Activated CD4-positive, alpha-beta T cell treated with anti-CD3 and anti-CD28 coated beads for 36 hours (primary cell): ENCODE measurements around the gene CNGA4. TPM values are rescaled to one million over a fixed set of nuclear protein-coding genes. Genes with fewer than 3 reads are reported as not detected.
A peak's percentile ranks its signal among the peaks of the same experiment; 100 is the strongest.
"Not testable (repeated sequence)": the region's sequence is repeated elsewhere in the genome, so short reads cannot be mapped to it uniquely, and the experiment has no call there.

ENCODE experiments used
- ATAC-seq: fragments of 200-7000 bp; cut with Tn5 transposase; one replicate; pipeline ENCODE4 v1.10.0; 2021; ENCODE audit warnings: mild to moderate bottlenecking, moderate library complexity
- CTCF ChIA-PET: fragments of 350-600 bp; sonication (Branson Sonifier 250); formaldehyde crosslinking; loops from one replicate; lab custom pipeline; 2021; ENCODE audit warnings: antibody characterized with exemption; lab: Charles Lee
- POLR2A ChIA-PET: fragments of 350-600 bp; sonication (Branson Sonifier 250); formaldehyde crosslinking; loops from one replicate; lab custom pipeline; 2021; ENCODE audit warnings: antibody characterized with exemption, inconsistent platforms; lab: Charles Lee
- DNase-seq: peaks from one replicate; pipeline ENCODE4 v3.0.0-alpha.2; 2020
- H3K27ac Mint-ChIP-seq: one replicate; pipeline ENCODE4 v1.8.0; 2021; ENCODE audit warnings: mixed read lengths
- H3K27me3 Mint-ChIP-seq: one replicate; pipeline ENCODE4 v1.8.0; 2021; ENCODE audit warnings: mixed read lengths
- H3K36me3 Mint-ChIP-seq: one replicate; pipeline ENCODE4 v1.8.0; 2021; ENCODE audit warnings: low read depth, mixed read lengths
- H3K4me1 Mint-ChIP-seq: one replicate; pipeline ENCODE4 v1.8.0; 2021; ENCODE audit warnings: mixed read lengths
- H3K4me3 Mint-ChIP-seq: one replicate; pipeline ENCODE4 v1.8.0; 2021; ENCODE audit warnings: mild to moderate bottlenecking, moderate library complexity, mixed read lengths
- H3K9me3 Mint-ChIP-seq: one replicate; pipeline ENCODE4 v1.8.0; 2021; ENCODE audit warnings: low read depth, mixed read lengths
- intact Hi-C, 2 experiments: fragments of 100-400 bp; cut with DNase I in 1 of 2; cut with micrococcal nuclease in 1 of 2; formaldehyde crosslinking; loops; one replicate each; pipeline versions ENCODE4 v1.14.2 to v1.15.1; 2022 to 2024; cut with DNase I, micrococcal nuclease
- total RNA-seq, 2 experiments: library from RNA; stranded (reverse); gene quantifications; one replicate each; pipeline ENCODE4 v1.2.3, GENCODE V29; 2021

CNGA4 gene
- total RNA-seq, 2 experiments from 2014 or later = 0.21 to 0.25 TPM

GRCh38 chr11:6241316-6241715 is 2.4 kb downstream of the CNGA4 start:
- H3K9me3 Mint-ChIP-seq = no peaks in the 10 kb centered on the region
- ATAC-seq = no peak
- no peak for DNase-seq
- no peak overlapping the region for H3K27ac Mint-ChIP-seq
- H3K36me3 Mint-ChIP-seq = no peaks in the 10 kb centered on the region
- intact Hi-C loops = no loop called here
- H3K4me3 Mint-ChIP-seq = no peak overlapping the region
- ChIA-PET POLR2A (no interaction called here), CTCF (interaction anchor here (3.5 kb wide), 1 partner anchor 10 kb away, joined by 23 read pairs; no protein-coding TSS in a partner anchor)
- peaks cover 6% of the 10 kb centered on the region for H3K27me3 Mint-ChIP-seq
- H3K4me1 Mint-ChIP-seq = no peaks in the 10 kb centered on the region

- POLR2A ChIA-PET = no interaction called here
- H3K4me3 Mint-ChIP-seq = no peak overlapping the region
Measured at GRCh38 chr11:6245536-6245935, 6.6 kb downstream of the CNGA4 start.

GRCh38 chr11:6248248-6248647 is 9.4 kb downstream of the CNGA4 start:
- Mint-ChIP-seq H3K4me3 (no peak overlapping the region), H3K9me3 (no peaks in the 10 kb centered on the region), H3K27ac (no peak overlapping the region), H3K4me1 (no peaks in the 10 kb centered on the region), H3K36me3 (no peaks in the 10 kb centered on the region), H3K27me3 (peaks cover 5% of the 10 kb centered on the region)
- no peak for DNase-seq
- no peak for ATAC-seq
- intact Hi-C loops = no loop called here
- ChIA-PET POLR2A (no interaction called here), CTCF (interaction anchor here (4.5 to 5.7 kb wide), 3 partner anchors 67 to 114 kb away, joined by 20 to 78 read pairs (median 78); no protein-coding TSS in a partner anchor)

More at GRCh38 chr11:6245536-6245935, 6.6 kb downstream of the CNGA4 start:
- intact Hi-C loops = no loop called here
- Mint-ChIP-seq H3K27me3 (peaks cover 6% of the 10 kb centered on the region), H3K4me1 (no peaks in the 10 kb centered on the region), H3K9me3 (no peaks in the 10 kb centered on the region), H3K36me3 (no peaks in the 10 kb centered on the region), H3K27ac (no peak overlapping the region)
- ATAC-seq (no peak), DNase-seq (no peak)
- CTCF ChIA-PET = no interaction called here

GRCh38 chr11:6248897-6249296 is 10.0 kb downstream of the CNGA4 start:
- ATAC-seq, intact Hi-C loops, H3K36me3 Mint-ChIP-seq, H3K9me3 Mint-ChIP-seq, H3K4me3 Mint-ChIP-seq, POLR2A ChIA-PET, H3K27ac Mint-ChIP-seq, DNase-seq, H3K27me3 Mint-ChIP-seq, H3K4me1 Mint-ChIP-seq: not testable (repeated sequence)
- CTCF ChIA-PET = interaction anchor here (0.7 to 5.7 kb wide), 4 partner anchors 67 to 387 kb away, joined by 3 to 78 read pairs (median 49); no protein-coding TSS in a partner anchor

- no peak overlapping the region for H3K4me3 Mint-ChIP-seq
- no peak for DNase-seq
- H3K27ac Mint-ChIP-seq = no peak overlapping the region
- no peaks in the 10 kb centered on the region for H3K4me1 Mint-ChIP-seq
- ATAC-seq = no peak
- H3K27me3 Mint-ChIP-seq = no peaks in the 10 kb centered on the region
- H3K36me3 Mint-ChIP-seq = no peaks in the 10 kb centered on the region
- intact Hi-C loops = no loop called here
- ChIA-PET POLR2A (no interaction called here), CTCF (interaction anchor here (0.5 to 5.7 kb wide), 22 partner anchors 8 to 821 kb away, joined by 3 to 78 read pairs (median 6); partner anchors contain the start of genes CCKBR and FHIP1B)
- H3K9me3 Mint-ChIP-seq = no peaks in the 10 kb centered on the region
Measured at GRCh38 chr11:6249770-6250555, 11.1 kb downstream of the CNGA4 start.

- DNase-seq (peak; percentile 77), ATAC-seq (peak; percentile 86)
- CTCF ChIA-PET = interaction anchor here (0.6 to 5.7 kb wide), 32 partner anchors 9 to 455 kb away, joined by 3 to 78 read pairs (median 5); partner anchors contain the start of genes CCKBR and FHIP1B
- H3K36me3 Mint-ChIP-seq = no peaks in the 10 kb centered on the region
- no peaks in the 10 kb centered on the region for H3K4me1 Mint-ChIP-seq
- no peak overlapping the region for H3K27ac Mint-ChIP-seq
- POLR2A ChIA-PET = no interaction called here
- no peaks in the 10 kb centered on the region for H3K27me3 Mint-ChIP-seq
- intact Hi-C loops = loop anchor here (1.0 kb wide), 3 partner anchors 64 to 112 kb away; no protein-coding TSS in a partner anchor
- no peak overlapping the region for H3K4me3 Mint-ChIP-seq
- H3K9me3 Mint-ChIP-seq = no peaks in the 10 kb centered on the region
Measured at GRCh38 chr11:6251120-6251733, 12.3 kb downstream of the CNGA4 start.

- H3K4me3 Mint-ChIP-seq = no peak overlapping the region
- H3K27ac Mint-ChIP-seq = no peak overlapping the region
- no peaks in the 10 kb centered on the region for H3K27me3 Mint-ChIP-seq
- ATAC-seq = no peak
- H3K4me1 Mint-ChIP-seq = no peaks in the 10 kb centered on the region
- intact Hi-C loops = loop anchor here (1.0 to 2.0 kb wide), 4 partner anchors 63 to 111 kb away; partner anchors contain the start of gene CAVIN3 (in 1 of the 2)
- ChIA-PET POLR2A (no interaction called here), CTCF (interaction anchor here (0.6 to 5.7 kb wide), 18 partner anchors 9 to 497 kb away, joined by 3 to 78 read pairs (median 5); partner anchors contain the start of genes CCKBR and CNGA4)
- no peaks in the 10 kb centered on the region for H3K36me3 Mint-ChIP-seq
- no peak for DNase-seq
- H3K9me3 Mint-ChIP-seq = no peaks in the 10 kb centered on the region
Measured at GRCh38 chr11:6251990-6252473, 13.1 kb downstream of the CNGA4 start.

GRCh38 chr11:6253197-6253596 is 14.3 kb downstream of the CNGA4 start:
- Mint-ChIP-seq H3K4me1 (no peaks in the 10 kb centered on the region), H3K36me3 (no peaks in the 10 kb centered on the region), H3K27me3 (peaks cover 2% of the 10 kb centered on the region), H3K4me3 (no peak overlapping the region), H3K9me3 (no peaks in the 10 kb centered on the region), H3K27ac (no peak overlapping the region)
- intact Hi-C loops = loop anchor here in 1 of 2 experiments (2.0 kb wide), 1 partner anchor 68 kb away; the partner anchor contains the start of gene CAVIN3
- DNase-seq (no peak), ATAC-seq (peak; percentile 61)
- CTCF ChIA-PET = interaction anchor here (0.7 to 5.7 kb wide), 10 partner anchors 12 to 456 kb away, joined by 3 to 78 read pairs (median 8); partner anchors contain the start of gene CNGA4
- POLR2A ChIA-PET = no interaction called here

GRCh38 chr11:6258141-6258540 is 19.3 kb downstream of the CNGA4 start:
- Mint-ChIP-seq H3K27ac (no peak overlapping the region), H3K36me3 (no peaks in the 10 kb centered on the region), H3K27me3 (peaks cover 14% of the 10 kb centered on the region), H3K9me3 (no peaks in the 10 kb centered on the region), H3K4me1 (no peaks in the 10 kb centered on the region), H3K4me3 (no peak overlapping the region)
- ATAC-seq (no peak), DNase-seq (no peak)
- ChIA-PET POLR2A (no interaction called here), CTCF (no interaction called here)
- intact Hi-C loops = no loop called here

GRCh38 chr11:6258571-6259081 is 19.7 kb downstream of the CNGA4 start:
- ATAC-seq = peak; percentile 43
- DNase-seq = peak; percentile 34
- H3K4me3 Mint-ChIP-seq = peak overlapping the region; percentile 40
- intact Hi-C loops = no loop called here
- no peaks in the 10 kb centered on the region for H3K36me3 Mint-ChIP-seq
- POLR2A ChIA-PET = no interaction called here
- H3K4me1 Mint-ChIP-seq = no peaks in the 10 kb centered on the region
- no peaks in the 10 kb centered on the region for H3K9me3 Mint-ChIP-seq
- H3K27ac Mint-ChIP-seq = no peak overlapping the region
- H3K27me3 Mint-ChIP-seq = peaks cover 14% of the 10 kb centered on the region
- CTCF ChIA-PET = interaction anchor here (1.0 to 2.4 kb wide), 2 partner anchors 95 to 121 kb away, joined by 3 to 11 read pairs; no protein-coding TSS in a partner anchor

GRCh38 chr11:6260207-6260726 is 21.4 kb downstream of the CNGA4 start:
- DNase-seq (no peak), ATAC-seq (no peak)
- intact Hi-C loops = no loop called here
- Mint-ChIP-seq H3K27me3 (peaks cover 21% of the 10 kb centered on the region), H3K27ac (no peak overlapping the region), H3K9me3 (no peaks in the 10 kb centered on the region), H3K4me3 (no peak overlapping the region), H3K36me3 (no peaks in the 10 kb centered on the region), H3K4me1 (no peaks in the 10 kb centered on the region)
- POLR2A ChIA-PET = no interaction called here
- CTCF ChIA-PET = interaction anchor here (0.6 to 2.7 kb wide), 10 partner anchors 9 to 423 kb away, joined by 3 to 23 read pairs (median 3); no protein-coding TSS in a partner anchor
